A673 (cell line): ENCODE results near the gene CORO1A.

Experiments
- EZH2 ChIP-seq: fragments of 200-600 bp; sonication (generic); IDR thresholded peaks from 2 replicates; pipeline ENCODE4 v1.6.1; 2017; ENCODE audit warnings: borderline replicate concordance, low read depth, mild to moderate bottlenecking, mixed read lengths, antibody characterized with exemption, low read length; ENCODE audit not compliant: poor library complexity, severe bottlenecking
- TF ChIP-seq, protein P1 (sequence below): fragments of 300-800, 200-600 bp; sonication (generic); conservative IDR thresholded peaks from 2 replicates; pipeline ENCODE4 v1.5.1; 2017; ENCODE audit warnings: low read depth, mild to moderate bottlenecking, antibody characterized with exemption, low read length, moderate library complexity, mixed read lengths

DNA sequence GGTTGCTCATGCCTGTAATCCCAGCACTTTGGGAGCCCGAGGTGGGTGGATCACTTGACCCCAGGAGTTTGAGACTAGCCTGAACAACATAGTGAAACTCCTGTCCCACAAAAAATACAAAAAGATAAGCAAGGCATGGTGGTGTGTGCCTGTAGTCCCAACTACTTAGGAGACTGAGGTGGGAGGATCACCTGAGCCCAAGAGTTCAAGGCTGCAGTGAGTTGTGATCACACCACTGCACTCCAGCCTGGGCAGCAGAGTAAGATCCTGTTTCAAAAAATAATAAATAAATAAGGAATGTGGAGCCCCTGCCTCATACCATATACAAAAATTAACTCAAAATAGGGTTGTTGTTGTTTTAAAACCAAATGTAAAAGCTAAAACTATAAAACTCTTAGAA lies 26.2 kb upstream of the CORO1A start:
- TF ChIP-seq, protein P1, sequence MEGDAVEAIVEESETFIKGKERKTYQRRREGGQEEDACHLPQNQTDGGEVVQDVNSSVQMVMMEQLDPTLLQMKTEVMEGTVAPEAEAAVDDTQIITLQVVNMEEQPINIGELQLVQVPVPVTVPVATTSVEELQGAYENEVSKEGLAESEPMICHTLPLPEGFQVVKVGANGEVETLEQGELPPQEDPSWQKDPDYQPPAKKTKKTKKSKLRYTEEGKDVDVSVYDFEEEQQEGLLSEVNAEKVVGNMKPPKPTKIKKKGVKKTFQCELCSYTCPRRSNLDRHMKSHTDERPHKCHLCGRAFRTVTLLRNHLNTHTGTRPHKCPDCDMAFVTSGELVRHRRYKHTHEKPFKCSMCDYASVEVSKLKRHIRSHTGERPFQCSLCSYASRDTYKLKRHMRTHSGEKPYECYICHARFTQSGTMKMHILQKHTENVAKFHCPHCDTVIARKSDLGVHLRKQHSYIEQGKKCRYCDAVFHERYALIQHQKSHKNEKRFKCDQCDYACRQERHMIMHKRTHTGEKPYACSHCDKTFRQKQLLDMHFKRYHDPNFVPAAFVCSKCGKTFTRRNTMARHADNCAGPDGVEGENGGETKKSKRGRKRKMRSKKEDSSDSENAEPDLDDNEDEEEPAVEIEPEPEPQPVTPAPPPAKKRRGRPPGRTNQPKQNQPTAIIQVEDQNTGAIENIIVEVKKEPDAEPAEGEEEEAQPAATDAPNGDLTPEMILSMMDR = no peak
- no peak for TF ChIP-seq EZH2
